DOHH2 (cell line): ENCODE measurements around the gene MBD5.

Source experiments
- EZH2phosphoT487 ChIP-seq: fragments of 200-600 bp; sonication (generic); IDR thresholded peaks from 2 replicates; pipeline ENCODE4 v1.6.1; 2017; ENCODE audit warnings: borderline replicate concordance, mild to moderate bottlenecking, antibody characterized with exemption, low read length, moderate library complexity, mixed read lengths
- TF ChIP-seq, protein P1 (sequence below): fragments of 200-600 bp; sonication (generic); IDR thresholded peaks from one replicate; pipeline ENCODE4 v1.5.1; 2014; ENCODE audit warnings: antibody characterized with exemption, mild to moderate bottlenecking, low read depth, low read length; ENCODE audit not compliant: poor library complexity, severe bottlenecking

- TF ChIP-seq, protein P1, sequence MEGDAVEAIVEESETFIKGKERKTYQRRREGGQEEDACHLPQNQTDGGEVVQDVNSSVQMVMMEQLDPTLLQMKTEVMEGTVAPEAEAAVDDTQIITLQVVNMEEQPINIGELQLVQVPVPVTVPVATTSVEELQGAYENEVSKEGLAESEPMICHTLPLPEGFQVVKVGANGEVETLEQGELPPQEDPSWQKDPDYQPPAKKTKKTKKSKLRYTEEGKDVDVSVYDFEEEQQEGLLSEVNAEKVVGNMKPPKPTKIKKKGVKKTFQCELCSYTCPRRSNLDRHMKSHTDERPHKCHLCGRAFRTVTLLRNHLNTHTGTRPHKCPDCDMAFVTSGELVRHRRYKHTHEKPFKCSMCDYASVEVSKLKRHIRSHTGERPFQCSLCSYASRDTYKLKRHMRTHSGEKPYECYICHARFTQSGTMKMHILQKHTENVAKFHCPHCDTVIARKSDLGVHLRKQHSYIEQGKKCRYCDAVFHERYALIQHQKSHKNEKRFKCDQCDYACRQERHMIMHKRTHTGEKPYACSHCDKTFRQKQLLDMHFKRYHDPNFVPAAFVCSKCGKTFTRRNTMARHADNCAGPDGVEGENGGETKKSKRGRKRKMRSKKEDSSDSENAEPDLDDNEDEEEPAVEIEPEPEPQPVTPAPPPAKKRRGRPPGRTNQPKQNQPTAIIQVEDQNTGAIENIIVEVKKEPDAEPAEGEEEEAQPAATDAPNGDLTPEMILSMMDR: no peak
- TF ChIP-seq EZH2phosphoT487: no peak
These were observed 27.8 kb downstream of the MBD5 start for GRCh38 chr2:148048475-148049221.
